GM23338 (cell line): ENCODE measurements around the gene TRIM63. TPM values are rescaled to one million over a fixed set of nuclear protein-coding genes. Genes with fewer than 3 reads are reported as not detected.

Experiments used
- ATAC-seq: fragments of 200-7000 bp; cut with Tn5 transposase; 3 replicates; pipeline ENCODE4 v1.9.1; 2020
- DNase-seq: peaks from one replicate; pipeline ENCODE4 v3.0.0-alpha.2; 2015; ENCODE audit warnings: low spot score
- H2AFZ ChIP-seq: fragments of 200-600 bp; sonication (generic); 2 replicates; pipeline ENCODE4 v1.8.0; 2016; ENCODE audit warnings: antibody characterized with exemption, mild to moderate bottlenecking, moderate library complexity
- H3F3A ChIP-seq: fragments of 200-600 bp; sonication (generic); replicated peaks from 2 replicates; pipeline ENCODE4 v1.8.0; 2017; ENCODE audit warnings: antibody characterized with exemption, mixed run types, low read depth
- H3K27ac ChIP-seq: fragments of 200-600 bp; sonication (generic); 2 replicates; pipeline ENCODE4 v1.6.1; 2016; ENCODE audit warnings: low read depth
- H3K27me3 ChIP-seq: fragments of 200-600 bp; sonication (generic); 2 replicates; pipeline ENCODE4 v1.8.0; 2016; ENCODE audit warnings: mild to moderate bottlenecking, mixed run types, moderate library complexity; ENCODE audit not compliant: insufficient read depth
- H3K36me3 ChIP-seq: fragments of 200-600 bp; sonication (generic); 2 replicates; pipeline ENCODE4 v1.8.0; 2016; ENCODE audit warnings: mild to moderate bottlenecking; ENCODE audit not compliant: insufficient read depth
- H3K4me1 ChIP-seq: fragments of 200-600 bp; sonication (generic); 2 replicates; pipeline ENCODE4 v1.8.0; 2016; ENCODE audit warnings: mild to moderate bottlenecking, moderate library complexity; ENCODE audit not compliant: insufficient read depth
- H3K4me2 ChIP-seq: fragments of 200-600 bp; sonication (generic); 2 replicates; pipeline ENCODE4 v1.7.1; 2017; ENCODE audit warnings: mixed run types
- H3K4me3 ChIP-seq: fragments of 200-600 bp; sonication (generic); 2 replicates; pipeline ENCODE4 v1.6.1; 2016; ENCODE audit warnings: mixed run types
- H3K79me2 ChIP-seq: fragments of 200-600 bp; sonication (generic); replicated peaks from 2 replicates; pipeline ENCODE4 v1.8.0; 2017; ENCODE audit warnings: mild to moderate bottlenecking; ENCODE audit not compliant: insufficient read depth
- H3K9me2 ChIP-seq: fragments of 200-600 bp; sonication (generic); 2 replicates; pipeline ENCODE4 v1.8.0; 2017; ENCODE audit not compliant: insufficient read depth
- H4K20me1 ChIP-seq: fragments of 200-600 bp; sonication (generic); replicated peaks from 2 replicates; pipeline ENCODE4 v1.8.0; 2017; ENCODE audit warnings: mild to moderate bottlenecking; ENCODE audit not compliant: insufficient read depth
- H3K27ac Mint-ChIP-seq: 2 replicates; pipeline ENCODE4 v1.8.0; 2020; ENCODE audit warnings: inconsistent platforms, mild to moderate bottlenecking, moderate library complexity, mixed read lengths
- H3K27me3 Mint-ChIP-seq: 3 replicates; pipeline ENCODE4 v1.8.0; 2022; ENCODE audit warnings: low read depth, mild to moderate bottlenecking, moderate library complexity, mixed read lengths, inconsistent platforms; ENCODE audit not compliant: insufficient read depth, poor library complexity
- H3K36me3 Mint-ChIP-seq: 3 replicates; pipeline ENCODE4 v1.8.0; 2021; ENCODE audit warnings: low read depth, mild to moderate bottlenecking, inconsistent platforms, moderate library complexity, mixed read lengths
- H3K4me1 Mint-ChIP-seq: 3 replicates; pipeline ENCODE4 v1.8.0; 2020; ENCODE audit warnings: mild to moderate bottlenecking, inconsistent platforms, mixed read lengths
- H3K4me3 Mint-ChIP-seq: 3 replicates; pipeline ENCODE4 v1.8.0; 2021; ENCODE audit warnings: moderate library complexity, mild to moderate bottlenecking, inconsistent platforms, mixed read lengths
- H3K9me3 Mint-ChIP-seq: 3 replicates; pipeline ENCODE4 v1.8.0; 2020; ENCODE audit warnings: moderate library complexity, mild to moderate bottlenecking, inconsistent platforms, mixed read lengths
- CREB1 ChIP-seq: fragments of 250-450 bp; sonication (Bioruptor Pico); IDR thresholded peaks from 2 replicates; pipeline ENCODE4 v1.5.0; 2020; ENCODE audit warnings: low read depth, mild to moderate bottlenecking, moderate library complexity
- CTCF ChIP-seq, 2 experiments: fragments of 200-600 bp in 1 of 2; sonication (generic) in 1 of 2; conservative IDR thresholded peaks; 2 replicates each; pipeline versions ENCODE4 v1.5.1 to v1.6.1; 2016 to 2017; ENCODE audit warnings: antibody characterized with exemption in 2 of 2, low read depth in 2 of 2, mild to moderate bottlenecking in 2 of 2, moderate library complexity in 1 of 2
- EZH2 ChIP-seq: fragments of 200-600 bp; sonication (generic); IDR thresholded peaks from one replicate; pipeline ENCODE4 v1.8.0; 2017; ENCODE audit warnings: antibody characterized with exemption, mild to moderate bottlenecking, low read depth; ENCODE audit not compliant: unreplicated experiment
- REST ChIP-seq: IDR thresholded peaks from one replicate; pipeline ENCODE4 v1.6.1; 2018; ENCODE audit warnings: antibody characterized with exemption; ENCODE audit not compliant: unreplicated experiment
- STAT1 ChIP-seq: IDR thresholded peaks from one replicate; pipeline ENCODE4 v1.6.1; 2016; ENCODE audit warnings: antibody characterized with exemption; ENCODE audit not compliant: unreplicated experiment
- ZNF114 ChIP-seq: fragments of 250-450 bp; sonication (Bioruptor Pico); IDR thresholded peaks from 2 replicates; pipeline ENCODE4 v1.5.0; 2020; ENCODE audit warnings: mild to moderate bottlenecking, moderate library complexity
- polyA plus RNA-seq: library from polyadenylated mRNA; unstranded; fragments of >200 nt; fragmentation: Nextera tagmentation; extraction: Ambion mirVana; gene quantifications from 2 replicates; pipeline ENCODE4 v1.2.1, GENCODE V29; 2016
- total RNA-seq: library from RNA; depleted of rRNA; stranded (reverse); fragments of >200 nt; shearing (Covaris generic); gene quantifications from 2 replicates; pipeline ENCODE4 v1.2.3, GENCODE V29; 2014
- TF ChIP-seq, protein P1 (sequence below): fragments of 250-450 bp; sonication (Bioruptor Pico); IDR thresholded peaks from 2 replicates; pipeline ENCODE4 v1.5.0; 2020; ENCODE audit warnings: mild to moderate bottlenecking, moderate library complexity

Gene TRIM63
- total and polyA plus RNA-seq, 2 experiments from 2014 or later = 0.17 TPM; not detected in 1

DNA sequence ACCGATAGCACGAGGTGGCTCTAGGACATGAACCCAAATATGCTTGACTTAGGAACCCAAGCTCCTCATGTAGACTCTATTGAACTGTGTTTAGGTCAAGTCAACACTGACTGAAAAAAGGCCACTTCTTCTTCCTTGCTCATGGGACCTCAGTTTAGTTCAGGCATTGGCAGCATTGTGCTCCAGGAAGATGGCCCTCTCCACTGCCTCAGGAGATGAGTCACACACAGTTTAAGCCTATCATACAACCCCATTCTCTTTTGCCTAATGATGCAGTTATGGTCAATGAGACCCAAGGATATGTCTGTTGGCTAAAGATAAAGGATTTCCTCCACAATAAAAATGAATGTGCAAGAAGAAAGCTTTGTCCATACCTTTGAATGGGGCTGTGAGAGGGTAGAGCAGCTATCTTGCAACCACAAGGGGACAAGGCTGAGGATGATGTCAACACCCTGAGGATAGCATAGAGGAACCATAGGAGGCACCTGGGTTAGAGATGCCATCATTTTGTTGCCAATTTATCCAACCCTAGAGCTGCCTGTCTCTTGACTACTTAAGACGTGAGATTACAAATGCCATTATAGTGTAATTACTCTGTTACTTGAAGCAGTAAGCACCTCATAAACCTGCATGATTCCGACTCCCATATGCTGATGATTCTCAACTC is 3.0 kb upstream of the TRIM63 start (continued):
- TF ChIP-seq, protein P1, sequence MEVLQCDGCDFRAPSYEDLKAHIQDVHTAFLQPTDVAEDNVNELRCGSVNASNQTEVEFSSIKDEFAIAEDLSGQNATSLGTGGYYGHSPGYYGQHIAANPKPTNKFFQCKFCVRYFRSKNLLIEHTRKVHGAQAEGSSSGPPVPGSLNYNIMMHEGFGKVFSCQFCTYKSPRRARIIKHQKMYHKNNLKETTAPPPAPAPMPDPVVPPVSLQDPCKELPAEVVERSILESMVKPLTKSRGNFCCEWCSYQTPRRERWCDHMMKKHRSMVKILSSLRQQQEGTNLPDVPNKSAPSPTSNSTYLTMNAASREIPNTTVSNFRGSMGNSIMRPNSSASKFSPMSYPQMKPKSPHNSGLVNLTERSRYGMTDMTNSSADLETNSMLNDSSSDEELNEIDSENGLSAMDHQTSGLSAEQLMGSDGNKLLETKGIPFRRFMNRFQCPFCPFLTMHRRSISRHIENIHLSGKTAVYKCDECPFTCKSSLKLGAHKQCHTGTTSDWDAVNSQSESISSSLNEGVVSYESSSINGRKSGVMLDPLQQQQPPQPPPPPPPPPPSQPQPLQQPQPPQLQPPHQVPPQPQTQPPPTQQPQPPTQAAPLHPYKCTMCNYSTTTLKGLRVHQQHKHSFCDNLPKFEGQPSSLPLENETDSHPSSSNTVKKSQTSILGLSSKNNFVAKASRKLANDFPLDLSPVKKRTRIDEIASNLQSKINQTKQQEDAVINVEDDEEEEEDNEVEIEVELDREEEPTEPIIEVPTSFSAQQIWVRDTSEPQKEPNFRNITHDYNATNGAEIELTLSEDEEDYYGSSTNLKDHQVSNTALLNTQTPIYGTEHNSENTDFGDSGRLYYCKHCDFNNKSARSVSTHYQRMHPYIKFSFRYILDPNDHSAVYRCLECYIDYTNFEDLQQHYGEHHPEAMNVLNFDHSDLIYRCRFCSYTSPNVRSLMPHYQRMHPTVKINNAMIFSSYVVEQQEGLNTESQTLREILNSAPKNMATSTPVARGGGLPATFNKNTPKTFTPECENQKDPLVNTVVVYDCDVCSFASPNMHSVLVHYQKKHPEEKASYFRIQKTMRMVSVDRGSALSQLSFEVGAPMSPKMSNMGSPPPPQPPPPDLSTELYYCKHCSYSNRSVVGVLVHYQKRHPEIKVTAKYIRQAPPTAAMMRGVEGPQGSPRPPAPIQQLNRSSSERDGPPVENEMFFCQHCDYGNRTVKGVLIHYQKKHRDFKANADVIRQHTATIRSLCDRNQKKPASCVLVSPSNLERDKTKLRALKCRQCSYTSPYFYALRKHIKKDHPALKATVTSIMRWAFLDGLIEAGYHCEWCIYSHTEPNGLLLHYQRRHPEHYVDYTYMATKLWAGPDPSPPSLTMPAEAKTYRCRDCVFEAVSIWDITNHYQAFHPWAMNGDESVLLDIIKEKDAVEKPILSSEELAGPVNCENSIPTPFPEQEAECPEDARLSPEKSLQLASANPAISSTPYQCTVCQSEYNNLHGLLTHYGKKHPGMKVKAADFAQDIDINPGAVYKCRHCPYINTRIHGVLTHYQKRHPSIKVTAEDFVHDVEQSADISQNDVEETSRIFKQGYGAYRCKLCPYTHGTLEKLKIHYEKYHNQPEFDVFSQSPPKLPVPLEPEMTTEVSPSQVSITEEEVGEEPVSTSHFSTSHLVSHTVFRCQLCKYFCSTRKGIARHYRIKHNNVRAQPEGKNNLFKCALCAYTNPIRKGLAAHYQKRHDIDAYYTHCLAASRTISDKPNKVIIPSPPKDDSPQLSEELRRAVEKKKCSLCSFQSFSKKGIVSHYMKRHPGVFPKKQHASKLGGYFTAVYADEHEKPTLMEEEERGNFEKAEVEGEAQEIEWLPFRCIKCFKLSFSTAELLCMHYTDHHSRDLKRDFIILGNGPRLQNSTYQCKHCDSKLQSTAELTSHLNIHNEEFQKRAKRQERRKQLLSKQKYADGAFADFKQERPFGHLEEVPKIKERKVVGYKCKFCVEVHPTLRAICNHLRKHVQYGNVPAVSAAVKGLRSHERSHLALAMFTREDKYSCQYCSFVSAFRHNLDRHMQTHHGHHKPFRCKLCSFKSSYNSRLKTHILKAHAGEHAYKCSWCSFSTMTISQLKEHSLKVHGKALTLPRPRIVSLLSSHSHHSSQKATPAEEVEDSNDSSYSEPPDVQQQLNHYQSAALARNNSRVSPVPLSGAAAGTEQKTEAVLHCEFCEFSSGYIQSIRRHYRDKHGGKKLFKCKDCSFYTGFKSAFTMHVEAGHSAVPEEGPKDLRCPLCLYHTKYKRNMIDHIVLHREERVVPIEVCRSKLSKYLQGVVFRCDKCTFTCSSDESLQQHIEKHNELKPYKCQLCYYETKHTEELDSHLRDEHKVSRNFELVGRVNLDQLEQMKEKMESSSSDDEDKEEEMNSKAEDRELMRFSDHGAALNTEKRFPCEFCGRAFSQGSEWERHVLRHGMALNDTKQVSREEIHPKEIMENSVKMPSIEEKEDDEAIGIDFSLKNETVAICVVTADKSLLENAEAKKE (CRISPR knock-in tag) = no peak

GRCh38 chr1:26069941-26070295 is 2.5 kb upstream of the TRIM63 start:
- Histone ChIP-seq H3K36me3 (no peaks in the 10 kb centered on the region), H3K27me3 (no peaks in the 10 kb centered on the region), H3K4me2 (no peak overlapping the region), H3K4me1 (no peaks in the 10 kb centered on the region), H3K79me2 (no peaks in the 10 kb centered on the region), H2AFZ (no peak overlapping the region), H4K20me1 (no peaks in the 10 kb centered on the region), H3K27ac (no peak overlapping the region), H3K9me2 (no peaks in the 10 kb centered on the region), H3K4me3 (no peak overlapping the region), H3F3A (no peaks in the 10 kb centered on the region)
- ATAC-seq = no peak
- no peaks in the 10 kb centered on the region for H3K36me3 Mint-ChIP-seq
- H3K27ac Mint-ChIP-seq = no peak overlapping the region
- H3K9me3 Mint-ChIP-seq = no peaks in the 10 kb centered on the region
- peaks cover 6% of the 10 kb centered on the region for H3K4me1 Mint-ChIP-seq
- H3K27me3 Mint-ChIP-seq = peaks cover 15% of the 10 kb centered on the region
- H3K4me3 Mint-ChIP-seq = no peak overlapping the region
- DNase-seq = no peak
- no peak for TF ChIP-seq EZH2
- no peak for TF ChIP-seq CTCF (conservative IDR thresholded peaks at IDR 0.05; ENCODE audit: low read depth in 2 of 2)
- no peak for TF ChIP-seq ZNF114 (CRISPR knock-in tag)
- TF ChIP-seq REST = no peak
- TF ChIP-seq CREB1 (CRISPR knock-in tag) = no peak
- no peak for TF ChIP-seq STAT1
